Measurements from ENCODE around the gene ARHGAP42.

The ARHGAP42 gene

GRCh38 chr11:100905684-100906083 is 218.6 kb downstream of the ARHGAP42 start:
- ChIA-PET POLR2A (ENCODE audit: low non-redundant PET) (no interaction called here), CTCF (no interaction called here)
- DNase-seq (ENCODE audit: low spot score): no peak
- H3K27ac ChIP-seq: no peak overlapping the region
- TF ChIP-seq CTCF (conservative IDR thresholded peaks at IDR 0.05; ENCODE audit: low read depth): no peak

GRCh38 chr11:100908746-100909145 is 221.7 kb downstream of the ARHGAP42 start:
- POLR2A ChIA-PET (ENCODE audit: low non-redundant PET): no interaction called here
- CTCF ChIA-PET: no interaction called here
- no peak overlapping the region for H3K27ac ChIP-seq
- no peak for DNase-seq (ENCODE audit: low spot score)
- no peak for TF ChIP-seq CTCF (conservative IDR thresholded peaks at IDR 0.05; ENCODE audit: low read depth)

- no peak overlapping the region for H3K27ac ChIP-seq
- CTCF ChIA-PET: no interaction called here
- POLR2A ChIA-PET (ENCODE audit: low non-redundant PET): no interaction called here
- no peak for TF ChIP-seq CTCF (conservative IDR thresholded peaks at IDR 0.05; ENCODE audit: low read depth)
- no peak for DNase-seq (ENCODE audit: low spot score)
These were observed 223.7 kb downstream of the ARHGAP42 start for GRCh38 chr11:100910808-100911207.

GRCh38 chr11:100914415-100915110 is 227.5 kb downstream of the ARHGAP42 start:
- ChIA-PET POLR2A (ENCODE audit: low non-redundant PET) (no interaction called here), CTCF (no interaction called here)
- no peak for DNase-seq (ENCODE audit: low spot score)
- no peak for TF ChIP-seq CTCF (conservative IDR thresholded peaks at IDR 0.05; ENCODE audit: low read depth)
- H3K27ac ChIP-seq: no peak overlapping the region

- POLR2A ChIA-PET (ENCODE audit: low non-redundant PET): no interaction called here
- DNase-seq (ENCODE audit: low spot score): no peak
- CTCF ChIA-PET: no interaction called here
- TF ChIP-seq CTCF (conservative IDR thresholded peaks at IDR 0.05; ENCODE audit: low read depth): no peak
- no peak overlapping the region for H3K27ac ChIP-seq
These were observed 231.7 kb downstream of the ARHGAP42 start for GRCh38 chr11:100918551-100919500.

GRCh38 chr11:100920593-100920992 is 233.5 kb downstream of the ARHGAP42 start:
- ChIA-PET CTCF (no interaction called here), POLR2A (ENCODE audit: low non-redundant PET) (no interaction called here)
- TF ChIP-seq CTCF (conservative IDR thresholded peaks at IDR 0.05; ENCODE audit: low read depth): no peak

More at GRCh38 chr11:100920593-100920992, 233.5 kb downstream of the ARHGAP42 start:
- H3K27ac ChIP-seq: no peak overlapping the region
- DNase-seq (ENCODE audit: low spot score): no peak
